ENCODE results near the gene TXNRD2.

The TXNRD2 gene

GRCh38 chr22:19825904-19826618 lies 115.6 kb downstream of the TXNRD2 start:
- DNase-seq (ENCODE audit: low read depth in 3 of 3), result no peak

All from stimulated activated CD4-positive, alpha-beta T cell treated with anti-CD3 and anti-CD28 coated beads, TNF-alpha, amount 100 ng/mL, for 24 hours (primary cell).